Activated CD4-positive, alpha-beta memory T cell treated with anti-CD3 and anti-CD28 coated beads, Interleukin-2, amount 10 ng/mL, durations not matched to agents 7 days and 5 days (primary cell): ENCODE data around the gene PCDHGB6. TPM values are rescaled to one million over a fixed set of nuclear protein-coding genes. Genes with fewer than 3 reads are reported as not detected.
A peak's percentile ranks its signal among the peaks of the same experiment; 100 is the strongest.
"Not testable (repeated sequence)": the region's sequence is repeated elsewhere in the genome, so short reads cannot be mapped to it uniquely, and the experiment has no call there.

Source experiments
- CTCF ChIA-PET: fragments of 350-600 bp; sonication (Branson Sonifier 250); formaldehyde crosslinking; loops from one replicate; lab custom pipeline; 2021; ENCODE audit warnings: antibody characterized with exemption, inconsistent platforms; lab: Charles Lee
- POLR2A ChIA-PET: fragments of 350-600 bp; sonication (Branson Sonifier 250); formaldehyde crosslinking; loops from one replicate; lab custom pipeline; 2021; ENCODE audit warnings: antibody characterized with exemption; lab: Charles Lee
- DNase-seq: peaks from one replicate; pipeline ENCODE4 v3.0.0-alpha.2; 2020
- H3K27ac Mint-ChIP-seq: one replicate; pipeline ENCODE4 v1.8.0; 2021; ENCODE audit warnings: mild to moderate bottlenecking, mixed read lengths
- H3K27me3 Mint-ChIP-seq: one replicate; pipeline ENCODE4 v1.8.0; 2021; ENCODE audit warnings: mixed read lengths
- H3K36me3 Mint-ChIP-seq: one replicate; pipeline ENCODE4 v1.8.0; 2021; ENCODE audit warnings: low read depth, mixed read lengths
- H3K4me1 Mint-ChIP-seq: one replicate; pipeline ENCODE4 v1.8.0; 2021; ENCODE audit warnings: mixed read lengths
- H3K4me3 Mint-ChIP-seq: one replicate; pipeline ENCODE4 v1.8.0; 2021; ENCODE audit warnings: mild to moderate bottlenecking, mixed read lengths
- H3K9me3 Mint-ChIP-seq: one replicate; pipeline ENCODE4 v1.8.0; 2021; ENCODE audit warnings: mixed read lengths
- total RNA-seq, 2 experiments: library from RNA; stranded (reverse); gene quantifications; one replicate each; pipeline ENCODE4 v1.2.3, GENCODE V29; 2021

Gene PCDHGB6
- not detected for total RNA-seq

DNA sequence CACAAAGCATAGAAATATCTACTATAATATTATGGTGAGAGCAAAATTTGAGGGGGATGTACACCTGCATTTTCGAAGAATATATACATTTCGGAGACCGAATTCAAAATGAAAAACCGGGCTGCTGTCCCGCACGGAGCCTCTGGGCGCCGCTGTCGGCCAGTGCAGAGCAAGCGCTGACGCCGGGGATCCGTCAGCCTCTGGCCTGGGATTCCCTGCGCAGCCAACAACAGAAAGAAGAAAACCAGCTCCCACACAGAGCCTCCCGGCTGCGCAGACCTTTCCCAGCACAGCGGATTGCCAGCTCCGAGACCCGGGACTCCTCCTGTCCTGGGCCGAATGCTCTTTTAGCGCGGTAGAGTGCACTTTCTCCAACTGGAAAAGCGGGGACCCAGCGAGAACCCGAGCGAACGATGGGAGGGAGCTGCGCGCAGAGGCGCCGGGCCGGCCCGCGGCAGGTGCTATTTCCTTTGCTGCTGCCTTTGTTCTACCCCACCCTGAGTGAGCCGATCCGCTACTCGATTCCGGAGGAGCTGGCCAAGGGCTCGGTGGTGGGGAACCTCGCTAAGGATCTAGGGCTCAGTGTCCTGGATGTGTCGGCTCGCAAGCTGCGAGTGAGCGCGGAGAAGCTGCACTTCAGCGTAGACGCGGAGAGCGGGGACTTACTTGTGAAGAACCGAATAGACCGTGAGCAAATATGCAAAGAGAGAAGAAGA lies at the start of gene PCDHGB6:
TSS of gene PCDHGB6 (plus strand) at position 232 of the 716 bp plus-strand sequence. CDS start at position 414, 182 bp downstream.
- POLR2A ChIA-PET, H3K36me3 Mint-ChIP-seq, H3K27ac Mint-ChIP-seq, H3K4me1 Mint-ChIP-seq: not testable (repeated sequence)
- peak; percentile 31 for DNase-seq
- CTCF ChIA-PET, result interaction anchor here (0.9 to 2.5 kb wide), 9 partner anchors 10 to 150 kb away, joined by 3 to 6 read pairs (median 3); partner anchors contain the start of genes PCDHGA11, PCDHGA12, PCDHGB3 and PCDHGB4
- Mint-ChIP-seq H3K27me3 (peaks cover 53% of the 10 kb centered on the region), H3K4me3 (peak within 1 kb of the TSS; percentile 26), H3K9me3 (peaks cover 12% of the 10 kb centered on the region)

DNA sequence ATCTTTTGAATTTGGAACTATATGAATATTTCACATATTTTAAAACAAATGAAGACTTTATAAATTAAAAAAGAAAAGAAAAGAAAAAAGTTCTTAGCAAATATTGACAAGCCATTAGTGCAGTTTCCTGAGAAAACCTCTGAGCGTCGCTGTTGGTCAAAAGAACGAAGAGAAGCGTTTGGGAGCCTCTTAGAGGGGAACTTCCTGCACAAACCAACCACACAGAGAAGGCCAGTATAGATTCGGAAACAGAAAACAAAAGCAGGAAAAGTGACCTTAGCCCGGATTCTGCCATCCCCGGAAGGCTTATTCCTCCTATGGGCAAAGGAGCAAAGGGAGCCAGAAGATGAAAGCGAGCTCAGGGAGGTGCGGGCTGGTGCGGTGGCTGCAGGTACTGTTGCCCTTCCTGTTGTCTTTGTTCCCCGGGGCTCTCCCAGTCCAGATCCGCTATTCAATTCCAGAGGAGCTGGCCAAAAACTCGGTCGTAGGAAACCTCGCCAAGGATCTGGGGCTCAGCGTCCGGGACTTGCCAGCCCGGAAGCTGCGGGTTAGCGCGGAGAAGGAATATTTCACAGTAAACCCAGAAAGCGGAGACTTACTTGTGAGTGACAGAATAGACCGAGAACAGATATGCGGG lies 47.9 kb upstream of the PCDHGB6 start, which contains the start of gene PCDHGB2:
TSS of gene PCDHGB2 (plus strand) at position 205 of the 637 bp plus-strand sequence. CDS start at position 347, 142 bp downstream.
- Mint-ChIP-seq H3K9me3 (peaks cover 20% of the 10 kb centered on the region), H3K4me3 (peak within 1 kb of the TSS; percentile 68), H3K4me1 (peaks cover 2% of the 10 kb centered on the region), H3K27ac (peak within 1 kb of the TSS; percentile 36), H3K36me3 (peaks cover 10% of the 10 kb centered on the region), H3K27me3 (peaks cover 53% of the 10 kb centered on the region)
- ChIA-PET POLR2A (no interaction called here), CTCF (interaction anchor here (1.0 kb wide), 1 partner anchor 39 kb away, joined by 4 read pairs; the partner anchor contains the start of gene TAF7)
- no peak for DNase-seq

DNA sequence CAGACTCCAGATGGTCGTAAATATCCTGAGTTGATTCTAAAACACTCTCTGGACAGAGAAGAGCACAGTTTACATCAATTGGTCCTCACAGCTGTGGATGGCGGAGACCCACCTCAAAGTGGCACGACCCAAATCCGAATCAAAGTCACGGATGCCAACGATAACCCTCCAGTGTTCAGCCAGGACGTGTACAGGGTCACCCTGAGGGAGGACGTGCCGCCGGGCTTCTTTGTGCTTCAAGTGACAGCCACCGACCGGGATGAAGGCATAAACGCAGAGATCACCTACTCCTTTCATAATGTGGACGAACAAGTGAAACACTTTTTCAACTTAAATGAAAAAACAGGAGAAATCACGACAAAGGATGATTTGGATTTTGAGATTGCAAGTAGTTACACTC lies 47.1 kb upstream of the PCDHGB6 start:
- Mint-ChIP-seq H3K9me3 (peaks cover 26% of the 10 kb centered on the region), H3K36me3 (peaks cover 13% of the 10 kb centered on the region), H3K27ac (no peak overlapping the region), H3K4me1 (peaks cover 2% of the 10 kb centered on the region), H3K27me3 (peaks cover 61% of the 10 kb centered on the region), H3K4me3 (no peak overlapping the region)
- no peak for DNase-seq
- ChIA-PET CTCF (no interaction called here), POLR2A (no interaction called here)

DNA sequence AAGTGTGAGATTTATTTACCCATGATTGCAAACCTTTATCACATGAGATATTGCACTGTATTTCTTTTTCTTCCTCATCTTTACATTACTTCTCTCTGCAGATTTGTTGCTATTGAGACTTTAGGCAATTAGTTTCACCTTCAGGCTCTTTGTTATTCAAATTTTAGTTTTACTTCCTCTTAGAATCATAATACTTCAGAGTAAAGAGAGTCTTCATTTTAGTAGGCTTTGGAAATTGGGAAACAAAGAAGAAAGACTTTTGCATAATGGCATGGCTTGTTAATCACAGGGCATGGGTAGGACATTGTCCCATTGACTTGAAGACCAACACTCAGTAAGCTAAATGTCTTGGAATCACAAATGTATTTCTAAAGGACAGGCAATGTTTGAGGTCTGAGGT lies 45.1 kb upstream of the PCDHGB6 start:
- Mint-ChIP-seq H3K27me3 (peaks cover 60% of the 10 kb centered on the region), H3K27ac (no peak overlapping the region), H3K4me1 (peaks cover 2% of the 10 kb centered on the region), H3K9me3 (peaks cover 24% of the 10 kb centered on the region), H3K4me3 (no peak overlapping the region), H3K36me3 (peaks cover 18% of the 10 kb centered on the region)
- no peak for DNase-seq
- ChIA-PET CTCF (no interaction called here), POLR2A (no interaction called here)

DNA sequence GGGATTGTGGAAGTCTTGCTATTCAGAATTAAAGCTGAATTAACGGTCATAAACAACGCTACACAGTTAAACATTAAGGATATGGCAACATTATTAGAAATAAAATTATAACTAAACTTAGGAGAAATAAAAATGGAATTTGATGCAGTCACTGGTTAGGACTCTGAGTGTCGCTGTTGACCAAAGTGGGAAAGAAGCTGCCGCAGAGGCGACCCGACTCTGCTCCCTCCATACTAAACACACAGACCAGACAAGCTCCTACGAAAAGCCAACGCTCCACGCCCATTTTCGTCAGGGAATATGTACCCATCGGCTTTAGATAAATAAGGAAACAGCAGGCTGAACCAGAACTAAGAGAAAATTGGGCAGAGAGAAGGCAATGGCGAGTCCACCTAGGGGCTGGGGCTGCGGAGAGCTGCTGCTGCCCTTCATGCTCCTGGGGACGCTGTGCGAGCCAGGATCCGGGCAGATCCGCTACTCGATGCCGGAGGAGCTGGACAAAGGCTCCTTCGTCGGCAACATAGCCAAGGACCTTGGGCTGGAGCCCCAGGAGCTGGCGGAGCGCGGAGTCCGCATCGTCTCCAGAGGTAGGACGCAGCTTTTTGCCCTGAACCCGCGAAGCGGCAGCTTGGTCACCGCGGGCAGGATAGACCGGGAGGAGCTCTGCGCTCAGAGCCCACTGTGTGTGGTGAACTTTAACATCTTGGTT lies 43.7 kb upstream of the PCDHGB6 start, which contains the start of gene PCDHGA5:
TSS of gene PCDHGA5 (plus strand) at position 211 of the 709 bp plus-strand sequence. CDS start at position 380, 169 bp downstream.
- POLR2A ChIA-PET, result no interaction called here
- peaks cover 2% of the 10 kb centered on the region for H3K4me1 Mint-ChIP-seq
- H3K27ac Mint-ChIP-seq, result no peak within 1 kb of the TSS
- CTCF ChIA-PET, result interaction anchor here (1.3 kb wide), 1 partner anchor 49 kb away, joined by 3 read pairs; the partner anchor contains the start of gene PCDHGA10
- H3K9me3 Mint-ChIP-seq, result peaks cover 24% of the 10 kb centered on the region
- peaks cover 59% of the 10 kb centered on the region for H3K27me3 Mint-ChIP-seq
- peaks cover 18% of the 10 kb centered on the region for H3K36me3 Mint-ChIP-seq
- DNase-seq, result no peak
- no peak within 1 kb of the TSS for H3K4me3 Mint-ChIP-seq

DNA sequence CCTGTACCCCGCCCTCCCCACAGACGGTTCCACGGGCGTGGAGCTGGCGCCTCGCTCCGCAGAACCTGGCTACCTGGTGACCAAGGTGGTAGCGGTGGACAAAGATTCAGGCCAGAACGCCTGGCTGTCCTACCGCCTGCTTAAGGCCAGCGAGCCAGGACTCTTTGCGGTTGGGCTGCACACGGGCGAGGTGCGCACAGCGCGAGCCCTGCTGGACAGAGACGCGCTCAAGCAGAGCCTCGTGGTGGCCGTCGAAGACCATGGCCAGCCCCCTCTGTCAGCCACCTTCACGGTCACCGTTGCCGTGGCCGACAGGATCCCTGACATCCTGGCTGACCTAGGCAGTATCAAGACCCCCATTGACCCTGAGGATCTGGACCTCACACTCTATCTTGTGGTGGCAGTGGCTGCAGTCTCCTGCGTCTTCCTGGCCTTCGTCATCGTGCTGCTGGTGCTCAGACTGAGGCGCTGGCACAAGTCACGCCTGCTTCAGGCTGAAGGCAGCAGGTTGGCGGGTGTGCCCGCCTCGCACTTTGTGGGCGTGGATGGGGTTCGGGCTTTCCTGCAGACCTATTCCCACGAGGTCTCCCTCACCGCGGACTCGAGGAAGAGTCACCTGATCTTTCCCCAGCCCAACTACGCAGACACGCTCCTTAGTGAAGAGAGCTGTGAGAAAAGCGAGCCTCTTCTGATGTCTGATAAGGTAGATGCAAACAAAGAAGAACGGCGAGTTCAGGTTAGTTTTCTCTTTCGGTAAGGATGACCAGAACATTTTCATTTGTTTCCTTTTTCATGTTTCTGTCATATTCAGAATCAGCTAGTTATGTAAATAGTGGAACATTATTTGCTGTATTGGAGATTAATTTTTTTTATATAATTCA lies 41.6 kb upstream of the PCDHGB6 start:
- ChIA-PET CTCF (interaction anchor here (0.9 to 1.2 kb wide), 2 partner anchors 16 to 147 kb away, joined by 3 to 4 read pairs; partner anchors contain the start of gene PCDHGA7), POLR2A (no interaction called here)
- Mint-ChIP-seq H3K27ac (no peak overlapping the region), H3K4me1 (no peaks in the 10 kb centered on the region), H3K36me3 (peaks cover 11% of the 10 kb centered on the region), H3K4me3 (no peak overlapping the region), H3K27me3 (peaks cover 61% of the 10 kb centered on the region), H3K9me3 (peaks cover 16% of the 10 kb centered on the region)
- DNase-seq, result no peak

DNA sequence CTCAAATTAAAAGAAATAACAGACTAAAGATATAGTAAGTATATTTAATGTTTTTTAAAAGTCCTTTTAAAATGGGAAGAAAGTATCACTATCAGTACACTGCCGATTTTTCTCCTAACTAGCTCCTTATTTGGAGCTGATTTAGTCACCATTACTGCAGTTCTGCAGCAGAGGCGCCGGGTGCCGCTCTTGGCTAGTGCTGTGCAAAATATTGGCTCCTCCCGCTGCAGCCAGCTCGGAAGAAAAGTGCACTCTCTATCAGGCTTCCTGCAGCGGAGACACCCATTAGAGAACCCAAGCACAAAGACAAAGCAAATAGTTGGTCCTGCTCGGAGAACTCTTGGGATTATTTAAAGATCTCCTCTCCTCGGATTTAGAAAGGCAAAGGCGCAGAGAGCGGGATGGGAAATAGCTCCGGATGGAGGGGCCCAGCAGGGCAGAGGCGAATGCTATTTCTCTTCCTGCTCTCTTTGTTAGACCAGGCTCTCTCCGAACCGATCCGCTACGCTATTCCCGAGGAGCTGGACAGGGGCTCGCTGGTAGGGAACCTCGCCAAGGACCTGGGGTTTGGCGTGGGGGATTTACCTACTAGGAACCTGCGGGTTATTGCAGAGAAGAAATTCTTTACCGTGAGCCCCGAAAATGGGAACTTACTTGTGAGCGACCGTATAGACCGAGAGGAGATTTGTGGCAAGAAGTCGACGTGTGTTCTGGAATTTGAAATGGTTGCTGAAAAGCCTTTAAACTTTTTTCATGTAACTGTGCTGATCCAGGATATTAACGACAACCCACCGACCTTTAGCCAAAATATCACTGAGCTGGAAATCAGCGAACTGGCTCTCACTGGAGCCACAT lies 37.6 kb upstream of the PCDHGB6 start, which contains the start of gene PCDHGB3:
TSS of gene PCDHGB3 (plus strand) at position 249 of the 855 bp plus-strand sequence. CDS start at position 402, 153 bp downstream.
- no peak within 1 kb of the TSS for H3K27ac Mint-ChIP-seq
- ChIA-PET POLR2A (interaction anchor here (1.6 kb wide), 1 partner anchor 50 kb away, joined by 8 read pairs; the partner anchor contains the start of gene TAF7), CTCF (interaction anchor here (0.6 to 2.5 kb wide), 17 partner anchors 12 to 194 kb away, joined by 3 to 13 read pairs (median 4); partner anchors contain the start of genes PCDHGA1, PCDHGA10, PCDHGA11 and PCDHGA9)
- peaks cover 39% of the 10 kb centered on the region for H3K27me3 Mint-ChIP-seq
- DNase-seq, result peak; percentile 33
- peaks cover 17% of the 10 kb centered on the region for H3K9me3 Mint-ChIP-seq
- H3K4me1 Mint-ChIP-seq, result no peaks in the 10 kb centered on the region
- H3K36me3 Mint-ChIP-seq, result peaks cover 14% of the 10 kb centered on the region
- H3K4me3 Mint-ChIP-seq, result peak within 1 kb of the TSS; percentile 46

DNA sequence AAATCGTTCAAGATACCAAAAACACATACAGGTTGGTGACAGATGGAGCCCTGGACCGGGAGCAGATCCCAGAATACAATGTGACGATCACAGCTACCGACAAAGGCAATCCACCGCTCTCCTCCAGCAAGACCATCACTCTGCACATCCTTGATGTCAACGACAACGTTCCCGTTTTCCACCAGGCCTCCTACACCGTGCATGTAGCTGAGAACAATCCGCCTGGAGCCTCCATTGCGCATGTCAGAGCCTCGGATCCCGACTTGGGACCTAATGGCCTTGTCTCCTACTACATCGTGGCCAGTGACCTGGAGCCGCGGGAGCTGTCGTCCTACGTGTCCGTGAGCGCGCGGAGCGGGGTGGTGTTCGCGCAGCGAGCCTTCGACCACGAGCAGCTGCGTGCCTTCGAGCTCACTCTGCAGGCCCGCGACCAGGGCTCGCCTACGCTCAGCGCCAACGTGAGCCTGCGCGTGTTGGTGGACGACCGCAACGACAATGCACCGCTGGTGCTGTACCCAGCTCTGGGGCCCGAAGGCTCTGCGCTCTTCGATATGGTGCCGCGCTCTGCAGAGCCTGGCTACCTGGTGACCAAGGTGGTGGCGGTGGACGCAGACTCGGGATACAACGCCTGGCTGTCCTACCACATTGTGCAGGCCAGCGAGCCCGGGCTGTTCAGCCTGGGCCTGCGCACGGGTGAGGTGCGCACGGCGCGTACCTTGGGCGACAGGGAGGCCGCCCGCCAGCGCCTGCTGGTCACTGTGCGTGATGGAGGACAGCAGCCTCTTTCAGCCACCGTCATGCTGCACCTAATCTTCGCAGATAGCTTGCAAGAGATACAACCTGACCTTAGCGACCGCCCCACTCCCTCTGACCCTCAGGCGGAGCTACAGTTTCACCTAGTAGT lies 36.0 kb upstream of the PCDHGB6 start:
- peaks cover 11% of the 10 kb centered on the region for H3K36me3 Mint-ChIP-seq
- peaks cover 30% of the 10 kb centered on the region for H3K27me3 Mint-ChIP-seq
- H3K9me3 Mint-ChIP-seq, result peaks cover 19% of the 10 kb centered on the region
- no peak overlapping the region for H3K4me3 Mint-ChIP-seq
- H3K27ac Mint-ChIP-seq, result no peak overlapping the region
- H3K4me1 Mint-ChIP-seq, result no peaks in the 10 kb centered on the region
- ChIA-PET CTCF (interaction anchor here (1.4 to 2.5 kb wide), 3 partner anchors 25 to 141 kb away, joined by 3 to 13 read pairs (median 11); partner anchors contain the start of gene PCDHGA10), POLR2A (no interaction called here)
- DNase-seq, result no peak

DNA sequence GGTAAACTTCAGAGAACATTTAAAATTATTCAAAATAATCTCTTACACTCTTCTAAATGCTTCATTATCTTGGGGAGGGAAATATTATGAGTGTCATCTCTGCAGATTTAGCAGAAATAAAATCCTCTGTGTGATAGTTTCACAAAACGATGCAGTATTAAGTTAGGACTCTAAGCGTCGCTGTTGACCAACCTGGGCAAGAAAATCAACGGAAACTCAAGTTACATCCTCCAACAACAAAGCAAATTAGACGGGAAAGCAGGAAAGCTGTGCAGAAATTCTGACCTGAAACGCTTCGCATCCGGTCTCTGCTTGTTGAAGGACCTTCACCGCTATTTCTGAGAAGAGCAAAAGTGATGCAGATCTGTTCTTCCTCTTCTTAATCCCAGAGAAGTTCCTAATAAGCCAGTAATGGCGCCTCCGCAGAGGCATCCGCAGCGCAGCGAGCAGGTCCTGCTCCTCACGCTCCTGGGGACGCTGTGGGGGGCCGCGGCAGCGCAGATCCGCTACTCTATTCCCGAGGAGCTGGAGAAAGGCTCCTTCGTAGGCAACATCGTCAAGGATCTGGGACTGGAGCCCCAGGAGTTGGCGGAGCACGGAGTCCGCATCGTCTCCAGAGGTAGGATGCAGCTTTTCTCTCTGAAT lies 34.0 kb upstream of the PCDHGB6 start, which contains the start of gene PCDHGA6:
TSS of gene PCDHGA6 (plus strand) at position 219 of the 645 bp plus-strand sequence. CDS start at position 412, 193 bp downstream.
- Mint-ChIP-seq H3K27ac (no peak within 1 kb of the TSS), H3K4me3 (peak within 1 kb of the TSS; percentile 16), H3K4me1 (no peaks in the 10 kb centered on the region), H3K9me3 (peaks cover 19% of the 10 kb centered on the region), H3K27me3 (peaks cover 29% of the 10 kb centered on the region), H3K36me3 (peaks cover 11% of the 10 kb centered on the region)
- POLR2A ChIA-PET, result no interaction called here
- CTCF ChIA-PET, result interaction anchor here (1.2 kb wide), 1 partner anchor 54 kb away, joined by 3 read pairs; no protein-coding TSS in a partner anchor
- no peak for DNase-seq

DNA sequence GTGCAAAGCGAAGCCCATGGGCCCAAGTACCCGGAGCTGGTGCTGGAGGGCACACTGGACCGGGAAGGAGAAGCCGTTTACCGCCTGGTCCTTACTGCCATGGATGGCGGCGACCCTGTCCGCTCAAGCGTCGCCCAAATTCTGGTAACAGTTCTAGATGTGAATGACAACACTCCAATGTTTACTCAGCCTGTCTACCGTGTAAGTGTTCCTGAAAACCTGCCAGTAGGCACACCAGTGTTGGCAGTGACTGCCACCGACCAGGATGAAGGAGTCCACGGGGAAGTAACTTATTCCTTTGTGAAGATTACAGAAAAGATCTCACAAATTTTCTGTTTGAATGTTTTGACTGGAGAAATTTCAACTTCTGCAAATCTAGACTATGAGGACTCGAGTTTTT lies 33.2 kb upstream of the PCDHGB6 start:
- Mint-ChIP-seq H3K9me3 (peaks cover 19% of the 10 kb centered on the region), H3K27ac (no peak overlapping the region), H3K27me3 (peaks cover 25% of the 10 kb centered on the region), H3K4me3 (no peak overlapping the region), H3K4me1 (no peaks in the 10 kb centered on the region), H3K36me3 (peaks cover 11% of the 10 kb centered on the region)
- CTCF ChIA-PET, result no interaction called here
- POLR2A ChIA-PET, result no interaction called here
- no peak for DNase-seq
